CD1c-positive myeloid dendritic cell (primary cell): ENCODE data around the gene NUP50.

Source experiments
- DNase-seq: peaks from one replicate; pipeline ENCODE4 v3.0.0-alpha.2; 2016; ENCODE audit errors: extremely low spot score

The NUP50 gene, protein sequence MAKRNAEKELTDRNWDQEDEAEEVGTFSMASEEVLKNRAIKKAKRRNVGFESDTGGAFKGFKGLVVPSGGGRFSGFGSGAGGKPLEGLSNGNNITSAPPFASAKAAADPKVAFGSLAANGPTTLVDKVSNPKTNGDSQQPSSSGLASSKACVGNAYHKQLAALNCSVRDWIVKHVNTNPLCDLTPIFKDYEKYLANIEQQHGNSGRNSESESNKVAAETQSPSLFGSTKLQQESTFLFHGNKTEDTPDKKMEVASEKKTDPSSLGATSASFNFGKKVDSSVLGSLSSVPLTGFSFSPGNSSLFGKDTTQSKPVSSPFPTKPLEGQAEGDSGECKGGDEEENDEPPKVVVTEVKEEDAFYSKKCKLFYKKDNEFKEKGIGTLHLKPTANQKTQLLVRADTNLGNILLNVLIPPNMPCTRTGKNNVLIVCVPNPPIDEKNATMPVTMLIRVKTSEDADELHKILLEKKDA

DNA sequence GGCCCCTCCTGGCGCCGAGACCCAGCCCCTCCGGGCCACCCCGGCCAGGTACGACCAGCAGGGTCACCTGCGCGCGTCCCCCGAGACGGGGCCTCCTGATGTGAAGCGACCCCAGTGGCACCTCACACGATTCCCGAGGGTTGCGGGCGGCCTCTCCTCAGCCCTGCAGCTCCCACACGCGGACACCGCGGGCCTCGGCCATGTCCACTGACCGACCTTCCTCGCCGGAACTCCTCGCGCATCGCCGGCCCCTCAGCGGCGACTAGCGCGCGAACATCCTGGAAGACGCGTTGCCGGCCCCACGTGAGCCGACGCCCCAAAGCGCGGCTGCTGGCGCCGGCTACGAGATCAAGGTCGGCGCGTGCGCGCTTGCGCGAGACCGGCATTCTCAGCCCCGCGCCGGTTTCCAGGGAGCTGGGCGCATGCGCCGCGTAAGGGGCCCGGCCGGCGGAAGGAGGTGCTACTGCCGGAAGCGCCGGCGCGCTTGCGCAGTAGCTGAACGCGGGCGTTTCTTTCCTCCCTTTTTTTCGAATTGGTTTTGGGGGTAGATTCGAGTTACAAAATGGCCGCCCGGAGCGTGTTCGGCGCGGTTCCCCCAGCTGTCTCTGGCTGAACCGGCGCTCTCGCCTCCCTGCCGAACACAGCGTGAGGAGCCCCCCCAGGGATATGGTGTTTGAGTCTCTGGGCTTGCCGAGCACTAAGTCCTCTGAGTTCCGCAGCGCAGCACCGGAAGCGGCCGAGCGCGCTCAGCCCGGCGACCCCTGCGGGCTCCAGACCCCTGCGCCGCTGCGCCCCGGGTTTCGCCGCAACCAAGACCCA, at the start of gene NUP50:
NUP50 (plus strand) TSS at position 475 of the 819 bp plus-strand sequence. CDS start 4,253 bp downstream, outside the sequence.
- peak; percentile 100 for DNase-seq

DNA sequence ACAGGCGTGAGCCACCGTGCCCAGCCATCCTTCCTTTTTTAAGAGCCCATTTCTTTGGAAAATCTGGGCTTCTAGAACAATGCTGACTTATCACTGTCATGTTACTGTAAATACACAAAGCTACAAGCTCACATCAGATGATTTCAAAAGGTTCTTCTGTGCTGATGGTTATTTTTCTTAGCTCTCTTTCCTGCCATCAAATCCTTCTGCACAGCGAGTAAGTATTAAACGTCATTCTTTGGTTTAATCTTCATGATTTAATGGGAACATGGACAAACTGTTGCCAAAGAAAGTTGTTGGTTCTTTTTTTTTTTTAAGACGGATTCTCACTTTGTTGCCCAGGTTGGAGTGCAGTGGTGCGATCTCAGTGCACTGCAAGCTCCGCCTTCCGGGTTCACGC, 43.3 kb upstream of the NUP50 start:
- DNase-seq = no peak

DNA sequence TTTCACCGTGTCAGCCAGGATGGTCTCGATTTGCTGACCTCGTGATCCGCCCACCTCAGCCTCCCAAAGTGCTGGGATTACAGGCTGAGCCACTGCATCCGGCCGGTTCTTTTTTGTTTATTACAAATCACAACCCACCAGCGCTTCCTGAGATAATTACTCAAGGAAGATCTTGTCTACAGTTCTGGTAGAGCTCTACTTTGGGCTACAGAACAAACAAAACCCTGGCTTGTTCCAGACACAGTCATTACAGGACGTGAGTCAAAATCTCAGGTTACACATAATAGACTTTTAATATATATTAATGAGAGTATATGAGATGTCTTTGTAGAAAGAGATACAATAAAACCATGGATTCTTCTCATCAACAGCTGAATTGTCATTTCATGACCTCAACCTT, 42.8 kb upstream of the NUP50 start:
- no peak for DNase-seq

DNA sequence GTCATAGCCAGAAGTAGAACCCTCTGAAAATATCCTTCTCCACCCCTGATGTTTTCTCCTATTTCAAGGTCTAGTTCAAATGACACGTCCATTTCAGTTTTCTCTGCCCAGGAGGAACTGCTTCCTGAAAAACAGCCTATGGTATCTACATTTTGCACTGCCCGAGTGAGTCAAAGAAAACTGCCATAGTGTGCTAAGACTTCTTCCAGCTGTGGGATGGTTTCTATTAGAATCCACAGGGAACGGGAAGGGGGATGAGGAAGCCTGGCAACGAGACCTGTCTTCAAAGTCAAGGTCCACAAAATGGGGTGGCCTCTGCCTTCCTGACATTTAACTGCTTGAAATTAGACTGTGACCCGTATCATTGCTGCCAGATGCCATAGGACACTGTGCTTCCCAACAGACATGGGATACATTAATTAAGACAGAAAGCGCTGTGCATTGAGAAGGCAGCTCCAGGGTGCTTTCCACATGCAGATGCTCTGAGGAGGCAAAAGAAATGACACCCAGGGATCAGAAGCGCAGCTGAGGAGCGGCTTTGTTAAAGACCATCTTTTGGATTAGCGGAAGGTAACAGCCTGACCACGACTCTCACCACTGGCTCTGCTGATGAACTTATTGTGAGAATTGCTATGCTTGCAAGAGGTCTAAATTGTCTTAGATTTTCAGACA, 39.4 kb upstream of the NUP50 start:
- no peak for DNase-seq

DNA sequence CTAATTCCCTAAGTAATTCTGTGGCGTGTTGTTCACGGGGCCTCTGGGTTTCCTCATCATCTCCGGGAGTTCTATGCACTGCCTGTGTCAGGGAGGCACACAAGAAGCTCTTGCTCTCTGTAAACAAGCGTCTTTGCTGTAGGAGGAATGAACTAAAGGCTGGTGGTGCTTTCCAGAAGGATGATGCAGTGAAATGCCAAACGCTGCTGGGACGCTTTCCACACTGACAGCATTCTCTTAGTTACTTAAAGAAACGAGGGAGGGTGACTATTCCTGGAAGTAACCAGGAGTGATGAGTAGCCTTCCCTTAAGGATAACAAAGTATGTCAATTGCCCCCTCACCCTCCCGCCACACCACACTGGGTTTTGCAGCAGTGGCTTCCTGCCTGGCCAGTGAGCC, 38.5 kb upstream of the NUP50 start:
- DNase-seq = no peak

DNA sequence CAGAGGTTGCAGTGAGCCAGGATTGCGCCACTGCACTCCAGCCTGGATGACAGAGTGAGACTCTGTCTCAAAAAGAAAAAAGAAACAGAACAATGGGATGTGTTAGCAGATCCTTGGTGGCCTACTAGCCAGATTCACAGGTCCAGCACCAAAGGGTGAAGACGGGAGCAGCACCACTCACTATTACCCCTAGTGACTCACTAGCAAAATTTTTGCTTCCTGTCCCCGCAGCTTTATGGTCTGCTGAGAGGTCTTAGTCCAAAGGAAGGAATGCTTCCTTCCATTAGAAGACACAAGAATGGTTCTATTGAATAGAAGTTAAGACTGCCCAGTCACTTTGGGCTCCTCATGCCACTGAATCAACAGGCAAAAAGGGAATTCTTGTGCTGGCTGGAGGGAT, 35.9 kb upstream of the NUP50 start:
- no peak for DNase-seq

DNA sequence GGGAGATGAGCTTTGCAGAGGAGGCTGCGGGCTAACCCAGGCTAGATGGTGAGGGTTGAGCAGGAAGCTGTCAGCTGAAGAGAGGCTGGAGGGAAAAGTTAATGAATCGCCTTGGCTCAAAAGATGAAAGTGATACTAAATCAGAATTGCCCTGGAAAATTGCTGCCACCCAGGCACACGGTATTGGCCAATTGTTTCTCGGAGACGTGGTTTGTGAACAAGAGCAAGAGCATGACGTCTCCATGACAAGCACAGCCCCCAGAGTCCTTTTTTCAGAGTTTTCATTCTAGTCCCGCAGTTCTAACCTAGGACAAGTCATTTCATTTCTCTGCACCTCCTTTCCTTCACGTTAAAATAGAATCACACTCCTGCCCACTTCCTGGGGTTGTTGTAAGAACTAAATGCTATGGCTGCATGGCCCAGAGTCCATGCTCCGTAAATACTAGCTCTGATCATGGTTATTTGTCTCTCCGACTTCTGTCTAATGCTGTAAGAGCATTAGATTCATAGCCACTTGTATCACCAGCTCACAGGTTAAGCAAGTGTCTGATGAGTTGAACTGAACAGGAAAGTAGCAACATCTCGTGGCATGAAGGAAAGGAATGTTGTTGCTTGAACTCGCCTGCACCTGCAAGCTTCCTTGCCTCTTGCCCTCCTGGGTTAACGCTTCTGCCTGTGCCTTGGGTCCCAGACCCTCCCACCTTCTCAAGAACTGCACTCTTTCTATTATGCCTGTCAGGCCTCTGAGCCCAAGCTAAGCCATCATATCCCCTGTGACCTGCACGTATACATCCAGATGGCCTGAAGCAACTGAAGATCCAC, 33.8 kb upstream of the NUP50 start:
- DNase-seq = peak; percentile 25

DNA sequence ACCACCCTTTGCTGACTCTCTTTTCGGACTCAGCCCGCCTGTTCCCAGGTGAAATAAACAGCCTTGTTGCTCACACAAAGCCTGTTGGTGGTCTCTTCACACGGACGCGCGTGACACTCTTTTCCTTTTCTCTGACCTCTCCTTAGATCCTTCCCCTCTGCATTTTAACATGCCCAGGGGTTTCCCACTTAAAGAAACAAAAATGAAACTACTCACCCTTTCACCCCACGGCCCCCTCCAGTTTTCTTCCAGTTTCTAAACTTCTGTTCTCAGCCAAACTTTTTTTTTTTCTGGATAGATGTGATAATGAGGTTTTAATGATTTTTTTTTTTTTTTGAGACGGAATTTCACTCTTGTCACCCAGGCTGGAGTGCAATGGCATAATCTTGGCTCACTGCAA, 32.8 kb upstream of the NUP50 start:
- peak; percentile 6 for DNase-seq

DNA sequence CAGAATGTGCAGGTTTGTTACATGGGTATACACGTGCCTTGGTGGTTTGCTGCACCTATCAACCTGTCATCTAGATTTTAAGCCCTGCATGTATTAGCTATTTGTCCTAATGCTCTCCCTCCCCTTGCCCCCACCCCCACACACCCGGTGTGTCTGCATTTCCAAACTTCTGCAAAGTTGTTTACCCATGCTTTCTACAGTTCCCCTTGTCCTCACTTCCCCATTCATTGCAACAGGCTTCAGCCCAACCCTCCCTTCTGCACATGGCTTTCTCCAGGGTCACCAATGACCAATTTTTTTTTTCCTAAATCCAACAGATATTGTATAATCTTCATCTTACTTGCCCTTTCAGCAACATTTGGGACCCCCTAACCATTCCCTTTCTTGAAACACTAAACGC, 32.0 kb upstream of the NUP50 start:
- peak; percentile 81 for DNase-seq

DNA sequence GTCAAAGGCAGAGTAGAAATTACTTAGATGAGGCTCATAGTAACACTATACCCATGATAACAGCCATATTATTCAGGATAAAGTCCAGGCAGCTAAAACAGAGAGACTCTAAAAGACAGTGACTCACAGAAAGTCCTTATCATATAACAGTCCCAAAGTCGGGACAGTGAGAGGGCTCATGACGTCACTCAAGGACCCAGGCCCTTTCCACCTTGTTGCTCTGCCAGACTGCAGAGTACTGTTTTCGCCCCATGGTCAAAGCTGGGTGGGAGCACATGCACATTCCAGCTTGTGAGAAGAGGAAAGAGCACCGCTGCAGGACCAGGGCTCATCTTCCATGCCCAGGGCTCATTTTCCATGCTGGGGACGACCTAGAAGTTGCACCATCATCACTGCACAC, 29.4 kb upstream of the NUP50 start:
- DNase-seq = no peak

DNA sequence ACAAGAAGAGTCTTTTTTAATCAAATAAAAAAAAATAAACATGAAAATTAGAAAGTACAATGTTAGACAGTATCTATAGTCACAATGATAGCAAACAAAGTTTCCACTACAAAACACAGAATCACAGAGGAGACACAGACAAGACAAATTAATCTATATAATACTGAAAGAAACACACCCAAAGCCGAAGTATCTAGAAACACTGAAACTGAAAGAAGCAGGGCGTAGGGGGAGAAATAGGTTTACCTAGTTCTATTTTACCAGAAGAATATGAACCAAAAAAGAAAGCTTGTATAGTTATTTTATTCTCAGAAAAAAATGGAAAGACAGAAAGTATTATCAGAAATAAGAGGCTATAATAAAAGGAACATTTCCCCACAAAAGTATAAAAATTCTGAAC, 27.1 kb upstream of the NUP50 start:
- no peak for DNase-seq

DNA sequence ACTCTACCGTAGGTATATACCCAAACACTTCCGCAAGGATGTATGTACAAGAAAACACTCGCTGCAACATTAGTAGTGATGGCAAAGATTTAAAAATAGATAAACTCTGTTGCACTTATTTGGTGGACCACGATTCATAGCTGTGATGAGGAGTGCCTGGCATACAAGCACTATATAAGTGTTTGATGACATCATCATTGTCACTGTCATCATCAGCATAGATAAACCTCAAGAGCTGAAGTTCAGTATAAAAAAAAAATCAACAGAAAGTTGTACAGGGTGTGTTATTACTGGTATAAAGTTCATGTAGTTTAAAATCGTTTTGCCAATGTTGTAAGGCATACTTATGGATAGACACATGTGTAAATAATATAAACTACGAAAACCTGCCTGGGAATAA, 24.0 kb upstream of the NUP50 start:
- no peak for DNase-seq

DNA sequence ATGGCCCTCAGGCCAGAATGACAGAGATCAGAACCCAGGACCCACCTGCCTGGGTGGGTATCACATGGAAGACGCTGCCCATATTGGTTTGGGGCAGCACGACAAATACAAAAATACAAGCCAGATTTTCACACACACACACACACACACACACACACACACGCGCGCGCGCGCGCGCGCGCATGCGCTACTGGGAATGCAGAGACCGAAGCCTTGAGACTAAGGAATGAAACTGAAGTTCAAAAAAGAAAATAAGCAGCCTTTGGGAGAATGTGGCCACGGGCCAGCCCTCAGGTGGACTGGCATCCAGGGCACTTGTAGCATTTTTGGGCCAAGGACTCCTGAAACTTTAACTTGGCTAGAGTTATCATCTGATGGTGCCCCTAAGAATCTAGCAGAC, 21.3 kb upstream of the NUP50 start:
- DNase-seq = no peak

DNA sequence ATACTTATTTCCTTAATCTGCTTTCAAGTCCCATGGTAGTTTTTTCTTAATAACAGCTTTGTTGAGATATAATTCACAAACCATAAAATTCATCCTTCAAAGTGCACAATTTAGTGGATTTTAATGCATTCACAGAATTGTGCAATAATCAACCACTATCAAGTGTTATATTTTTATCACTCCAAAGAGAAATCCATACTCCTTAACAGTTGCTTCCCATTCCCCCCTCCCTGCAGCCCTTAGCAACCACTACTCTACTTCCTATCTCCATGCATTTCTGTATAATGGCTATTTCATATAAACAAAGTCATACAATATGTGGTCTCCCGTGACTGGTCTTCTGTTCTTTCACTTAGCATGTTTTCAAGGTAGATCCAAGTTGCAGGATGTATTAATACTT, 18.8 kb upstream of the NUP50 start:
- no peak for DNase-seq

DNA sequence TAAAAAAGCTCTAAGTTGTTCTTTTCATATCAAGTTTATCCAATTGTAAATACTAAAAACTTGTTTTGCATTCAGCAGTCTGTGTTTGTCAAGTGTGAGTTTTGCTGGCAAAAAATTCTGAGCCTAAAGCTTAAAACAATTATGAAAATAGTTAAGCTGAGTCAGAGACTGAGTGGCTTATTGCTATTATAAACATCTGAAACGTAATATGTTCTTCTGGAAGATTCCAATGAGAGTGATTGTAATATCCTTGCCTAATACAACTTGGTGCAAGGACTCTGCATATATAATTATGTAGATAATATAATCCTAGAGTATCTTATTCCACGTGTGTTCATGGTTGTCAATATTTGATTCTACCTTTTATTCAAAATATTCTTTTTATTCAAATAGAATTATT, 14.1 kb upstream of the NUP50 start:
- no peak for DNase-seq

DNA sequence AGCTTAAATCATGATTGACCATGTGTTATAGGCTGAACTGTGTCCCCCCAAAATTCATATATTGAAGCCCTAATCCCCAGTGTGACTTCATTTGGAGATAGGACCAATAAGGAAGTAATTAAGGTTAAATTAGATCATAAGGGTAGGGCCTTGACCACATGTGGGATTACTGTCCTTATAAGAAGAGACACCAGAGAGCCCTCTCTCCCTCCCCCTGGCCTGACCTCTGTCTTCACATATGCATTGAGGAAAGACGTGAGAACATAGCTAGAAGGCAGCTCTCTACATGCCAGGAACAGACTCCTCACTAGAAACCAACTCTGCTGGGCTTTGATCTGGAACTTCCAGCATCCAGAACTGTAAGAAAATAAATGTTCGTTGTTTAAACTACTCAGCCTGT, 13.6 kb upstream of the NUP50 start:
- DNase-seq = no peak

DNA sequence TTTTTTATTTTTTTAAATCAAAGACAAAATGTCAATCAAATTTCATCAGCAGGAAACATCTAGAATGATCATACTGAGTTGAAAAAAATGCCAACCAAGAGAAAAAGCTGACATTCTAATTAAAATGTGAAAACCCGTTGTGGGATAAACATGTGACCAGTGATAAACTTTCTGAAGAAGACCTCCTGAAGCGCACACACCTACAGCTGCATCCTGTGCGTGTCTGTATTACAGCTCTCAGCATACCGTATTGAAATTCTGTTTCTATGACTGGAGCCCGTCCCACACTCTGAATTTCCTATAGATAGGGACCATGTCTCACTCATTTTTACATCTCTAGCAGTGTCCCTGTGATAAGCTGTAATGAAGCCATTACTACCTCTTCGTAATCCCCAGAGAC, 12.2 kb upstream of the NUP50 start:
- DNase-seq = no peak

DNA sequence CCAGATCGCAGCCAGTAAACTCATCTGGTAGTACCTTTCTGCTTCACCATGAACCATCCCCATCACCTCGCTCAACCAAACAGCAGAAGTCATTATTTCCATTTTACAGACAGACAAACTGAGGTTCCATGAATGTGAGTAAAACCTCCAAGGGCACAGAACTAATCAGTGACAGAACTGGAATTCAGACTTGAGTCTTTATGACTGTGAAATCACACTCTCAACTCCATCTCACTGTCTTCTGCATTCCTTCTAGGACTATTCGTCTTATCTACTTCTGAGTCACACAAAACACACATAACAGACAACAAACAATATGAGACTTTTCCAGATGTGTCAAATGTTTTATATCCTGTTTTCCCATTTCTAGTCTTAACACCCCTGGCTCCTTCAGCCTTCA, 9.3 kb upstream of the NUP50 start:
- no peak for DNase-seq

DNA sequence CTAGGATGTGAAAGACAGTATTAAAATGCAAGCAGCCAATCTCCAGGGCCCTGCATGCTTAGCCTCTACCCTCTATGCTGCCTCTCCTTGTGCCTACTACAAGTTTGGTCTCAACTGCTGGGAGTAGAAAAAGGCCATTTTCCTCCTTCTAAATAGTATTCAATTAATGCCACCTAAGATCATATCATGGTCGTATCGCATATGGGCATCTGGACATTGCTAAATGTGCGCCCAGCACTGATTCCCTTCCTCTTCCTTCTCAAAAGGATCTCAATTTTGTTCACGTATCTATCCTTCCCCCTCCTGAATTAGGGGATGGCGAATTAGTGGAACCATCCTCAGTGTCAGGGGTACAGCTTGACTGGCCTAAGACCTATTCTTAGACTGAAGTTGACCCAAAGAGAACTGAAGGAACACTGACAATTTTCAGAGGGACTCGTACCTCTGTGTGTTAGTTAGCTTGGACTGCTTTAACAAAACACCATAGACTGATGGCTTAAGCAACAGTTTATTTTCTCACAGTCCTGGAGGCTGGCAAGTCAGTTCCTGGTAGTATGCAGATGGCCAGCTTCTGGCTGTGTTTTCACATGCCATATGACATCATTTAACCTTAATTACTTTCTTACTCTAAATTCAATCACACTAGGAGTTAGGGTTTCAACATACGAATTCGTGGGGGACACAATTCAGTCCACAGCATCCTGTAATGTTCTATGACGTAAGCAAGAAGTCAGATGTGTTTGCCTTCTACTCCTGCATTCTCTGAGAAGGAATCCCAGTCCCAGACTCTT, 8.5 kb upstream of the NUP50 start:
- no peak for DNase-seq

DNA sequence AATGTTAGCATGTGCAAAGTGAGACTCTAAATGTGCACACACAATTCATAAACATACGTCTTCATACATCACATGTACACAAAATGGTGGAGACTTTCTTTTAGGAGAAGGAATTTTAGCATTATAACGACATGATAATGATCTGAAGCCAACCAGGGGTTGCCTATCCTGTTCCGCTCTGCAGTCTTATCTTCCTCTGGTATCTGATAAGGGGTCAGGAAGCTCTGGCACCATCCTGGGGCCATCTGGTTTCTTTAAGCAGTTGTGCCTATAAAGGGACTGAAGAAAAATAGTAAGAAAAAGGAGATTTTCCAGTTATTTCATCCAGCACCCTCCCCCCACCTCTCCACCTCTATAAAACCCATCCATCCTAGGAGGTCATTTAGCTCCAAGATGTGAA, 5.8 kb upstream of the NUP50 start:
- no peak for DNase-seq
